AG10803 (cell line): ENCODE results near the gene BBX.

Experiments used
- DNase-seq: peaks from one replicate; pipeline ENCODE4 v3.0.0; 2010; ENCODE audit warnings: low read depth
- H3K4me3 ChIP-seq: 2 replicates; pipeline ENCODE4 v1.5.1; 2011; ENCODE audit warnings: mild to moderate bottlenecking, low read length, control low read depth
- CTCF ChIP-seq: conservative IDR thresholded peaks from 2 replicates; pipeline ENCODE4 v1.5.1; 2011; ENCODE audit warnings: mild to moderate bottlenecking, low read length, control low read depth, inconsistent platforms

BBX gene

DNA sequence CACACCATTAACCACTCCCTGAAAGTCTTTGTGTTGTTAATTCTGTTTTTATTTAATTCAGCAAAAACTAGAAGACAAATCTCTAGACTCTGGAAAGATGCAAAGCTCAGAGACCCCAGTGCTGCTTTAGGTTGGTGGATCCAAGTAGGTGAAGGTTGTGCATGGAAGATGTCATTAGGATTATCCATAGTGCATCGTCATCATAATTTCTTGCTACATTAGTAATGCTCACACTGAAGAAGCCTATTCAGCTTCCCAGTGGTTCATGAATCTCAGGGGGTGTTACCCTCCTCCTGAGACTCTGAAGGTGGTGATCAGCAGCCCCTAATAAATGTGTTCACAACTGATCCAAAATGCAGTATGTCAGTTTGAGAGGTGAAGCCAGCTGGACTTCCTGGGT lies 295.3 kb downstream of the BBX start:
- no peak for TF ChIP-seq CTCF
- no peak overlapping the region for H3K4me3 ChIP-seq
- no peak for DNase-seq

DNA sequence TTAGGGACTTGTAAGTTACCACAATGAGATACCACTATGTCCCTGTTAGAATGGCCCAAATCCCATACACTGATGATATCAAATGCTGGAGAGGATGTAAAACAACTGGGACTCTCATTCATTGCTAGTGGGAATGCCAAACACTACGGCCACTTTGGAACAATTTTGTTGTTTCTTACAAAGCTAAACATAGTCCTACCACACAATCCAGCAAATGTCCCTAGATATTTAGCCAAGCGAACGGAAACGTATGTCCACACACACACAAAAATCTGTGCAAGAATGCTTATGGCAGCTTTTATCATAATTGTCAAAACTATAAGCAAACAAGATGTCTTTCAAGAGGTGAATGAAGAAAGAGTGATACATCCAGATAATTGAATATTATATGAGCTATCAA lies 296.9 kb downstream of the BBX start:
- no peak for TF ChIP-seq CTCF
- DNase-seq = no peak
- H3K4me3 ChIP-seq = no peak overlapping the region

DNA sequence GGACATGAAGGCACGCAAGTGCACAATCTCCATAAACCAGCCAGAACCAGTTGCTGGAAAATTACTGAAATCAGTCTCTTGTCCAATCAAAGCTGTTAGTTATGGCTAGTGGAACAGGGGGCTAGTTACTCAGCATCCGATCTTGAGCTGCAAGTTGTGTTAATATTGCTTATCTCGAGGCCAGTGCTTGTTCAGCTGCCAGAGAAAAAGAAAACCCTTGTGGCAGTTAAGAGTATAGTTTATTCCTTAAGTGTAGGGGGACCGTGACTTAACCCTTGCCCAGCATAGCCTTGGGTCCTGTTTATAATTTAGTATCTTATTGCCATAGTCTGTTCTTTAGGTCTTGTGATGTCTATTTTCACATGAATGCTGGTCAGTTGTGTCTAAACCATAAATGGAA lies 299.5 kb downstream of the BBX start:
- no peak overlapping the region for H3K4me3 ChIP-seq
- no peak for TF ChIP-seq CTCF
- no peak for DNase-seq

- TF ChIP-seq CTCF = no peak
- H3K4me3 ChIP-seq = no peak overlapping the region
- DNase-seq = no peak
Measured at GRCh38 chr3:107824822-107825371, 302.1 kb downstream of the BBX start.

- no peak for DNase-seq
- no peak overlapping the region for H3K4me3 ChIP-seq
- no peak for TF ChIP-seq CTCF
Measured at GRCh38 chr3:107825556-107825955, 302.8 kb downstream of the BBX start.

DNA sequence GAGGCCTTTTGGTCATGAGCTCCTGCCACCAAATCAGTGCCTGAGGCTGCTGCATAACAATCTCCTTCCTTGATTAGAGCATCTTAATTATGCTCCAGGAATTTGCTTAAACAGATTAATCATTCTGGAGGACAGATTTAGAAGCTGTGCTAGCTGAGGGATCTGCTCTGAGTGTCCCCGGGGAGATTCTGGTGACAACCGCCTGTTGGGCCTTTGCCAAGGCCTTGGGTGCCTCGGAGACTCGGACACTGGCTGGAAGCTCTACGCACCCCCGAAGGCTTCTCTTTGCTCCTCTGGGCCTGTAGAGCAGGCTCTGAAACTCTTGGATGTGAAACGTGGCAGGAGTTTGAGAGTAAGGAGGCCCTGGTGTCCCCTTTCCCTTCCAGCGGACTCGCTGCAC lies 304.0 kb downstream of the BBX start:
- no peak for TF ChIP-seq CTCF
- DNase-seq = no peak

DNA sequence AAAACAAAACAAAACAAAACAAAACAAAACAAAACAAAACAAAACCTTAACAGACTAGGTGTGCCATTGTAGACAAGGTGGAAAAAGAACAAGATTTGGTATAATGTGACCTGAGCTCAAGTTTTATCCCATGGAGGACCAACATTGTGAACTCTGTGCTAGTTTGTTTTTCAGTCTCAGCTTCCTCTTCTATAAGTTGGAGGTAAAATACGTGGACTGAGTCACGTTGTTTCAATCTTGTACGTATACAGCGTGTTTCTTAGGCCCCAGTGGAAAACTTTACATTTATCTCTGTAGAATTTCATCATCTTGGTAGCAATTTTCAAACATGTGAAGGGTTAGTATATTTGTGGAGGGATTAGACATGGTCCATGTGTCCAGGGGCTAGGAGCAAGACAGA lies 306.4 kb downstream of the BBX start:
- H3K4me3 ChIP-seq = no peak overlapping the region
- TF ChIP-seq CTCF = no peak
- no peak for DNase-seq

More for the DNA sequence above, 304.0 kb downstream of the BBX start:
- no peak overlapping the region for H3K4me3 ChIP-seq
